ENCODE results near the gene CCNL2. TPM values are rescaled to one million over a fixed set of nuclear protein-coding genes. Genes with fewer than 3 reads are reported as not detected.

CCNL2 gene
- total and polyA plus RNA-seq, 2 of the 13 experiments (the other 11 are each of a cell fraction or from before 2014, with no cell fraction given): 105 to 340 TPM

DNA sequence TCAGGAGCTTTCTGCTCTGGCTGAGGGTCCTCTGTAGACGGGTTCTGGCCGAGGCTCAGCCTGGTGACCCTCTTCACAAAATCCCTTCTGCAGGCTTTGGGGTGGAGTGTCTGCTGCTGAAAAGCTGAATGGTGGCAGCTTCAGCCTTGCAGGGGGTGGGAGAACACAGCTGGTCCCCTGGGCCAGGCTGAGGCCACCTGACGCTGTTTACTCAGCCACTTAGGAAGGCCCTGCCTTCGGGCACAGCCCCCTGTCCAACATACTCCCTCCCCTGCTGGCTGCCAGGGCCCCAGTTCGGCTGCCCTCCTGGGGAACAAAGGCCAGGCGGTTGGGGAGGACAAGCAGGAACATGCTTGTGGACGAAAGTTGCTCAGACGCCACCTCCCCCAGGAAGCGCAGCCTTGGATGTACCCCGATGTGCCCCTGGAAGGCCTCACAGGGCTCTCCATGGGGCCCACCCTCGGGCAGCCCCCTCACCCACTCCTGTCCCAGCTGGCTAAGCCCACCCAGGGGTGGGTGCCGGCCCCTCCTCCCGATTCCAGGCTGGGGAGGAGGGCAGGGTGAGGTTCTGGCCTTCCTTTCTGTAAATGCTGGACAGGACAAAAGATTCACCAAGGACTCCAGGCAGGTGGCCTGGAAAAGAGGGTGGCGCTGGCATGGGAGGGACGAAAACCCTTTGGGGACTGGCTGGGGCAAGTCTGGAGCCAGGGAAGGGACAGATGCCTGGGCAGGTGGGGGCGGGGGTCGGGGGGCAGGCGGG, 22.2 kb upstream of the CCNL2 start, which contains the start of gene ANKRD65 (continued):
- TF ChIP-seq TRIM24 (CRISPR knock-in tag; IDR thresholded peaks at IDR 0.05) (no peak), FOXP1 (IDR thresholded peaks at IDR 0.05) (no peak), FOXP1 (CRISPR knock-in tag; IDR thresholded peaks at IDR 0.05) (no peak; the same call in 1 of the 2 replicates), ZNF121 (CRISPR knock-in tag; IDR thresholded peaks at IDR 0.05) (peak; percentile 36; the same call in 1 of the 2 replicates), NFE2L1 (CRISPR knock-in tag; IDR thresholded peaks at IDR 0.05; ENCODE audit: borderline replicate concordance) (0 out of 2 replicates have a peak, but pooled peaks have one; percentile 51), MAFG (CRISPR knock-in tag; IDR thresholded peaks at IDR 0.05) (no peak), SAP130 (CRISPR knock-in tag; IDR thresholded peaks at IDR 0.05; ENCODE audit: low read depth) (peak; percentile 86), RXRB (CRISPR knock-in tag; IDR thresholded peaks at IDR 0.05; ENCODE audit: borderline replicate concordance) (peak; percentile 41; the same call in 1 of the 2 replicates), NR2C2 (CRISPR knock-in tag; IDR thresholded peaks at IDR 0.05; ENCODE audit: borderline replicate concordance) (peak; percentile 36; the same call in 1 of the 2 replicates), ZNF678 (CRISPR knock-in tag; IDR thresholded peaks at IDR 0.05) (no peak), HOXA9 (CRISPR knock-in tag; IDR thresholded peaks at IDR 0.05; ENCODE audit: borderline replicate concordance) (no peak), ZNF10 (CRISPR knock-in tag; IDR thresholded peaks at IDR 0.05; ENCODE audit: borderline replicate concordance, low read depth) (no peak), EP300 (IDR thresholded peaks at IDR 0.05; ENCODE audit: low read depth in 2 of 2, low read length in 2 of 2) (peak in 1 of 2 experiments; percentile 33; a peak in 1 of 4 replicates), EP300 (CRISPR knock-in tag; IDR thresholded peaks at IDR 0.05; ENCODE audit: borderline replicate concordance) (no peak), ZNF501 (CRISPR knock-in tag; IDR thresholded peaks at IDR 0.05) (0 out of 2 replicates have a peak, but pooled peaks have one; percentile 14), ZSCAN25 (CRISPR knock-in tag; IDR thresholded peaks at IDR 0.05) (peak; percentile 66), CC2D1A (CRISPR knock-in tag; IDR thresholded peaks at IDR 0.05) (no peak)
- TF ChIP-seq, protein P1, sequence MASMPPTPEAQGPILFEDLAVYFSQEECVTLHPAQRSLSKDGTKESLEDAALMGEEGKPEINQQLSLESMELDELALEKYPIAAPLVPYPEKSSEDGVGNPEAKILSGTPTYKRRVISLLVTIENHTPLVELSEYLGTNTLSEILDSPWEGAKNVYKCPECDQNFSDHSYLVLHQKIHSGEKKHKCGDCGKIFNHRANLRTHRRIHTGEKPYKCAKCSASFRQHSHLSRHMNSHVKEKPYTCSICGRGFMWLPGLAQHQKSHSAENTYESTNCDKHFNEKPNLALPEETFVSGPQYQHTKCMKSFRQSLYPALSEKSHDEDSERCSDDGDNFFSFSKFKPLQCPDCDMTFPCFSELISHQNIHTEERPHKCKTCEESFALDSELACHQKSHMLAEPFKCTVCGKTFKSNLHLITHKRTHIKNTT (CRISPR knock-in tag; IDR thresholded peaks at IDR 0.05): no peak
- TF ChIP-seq, protein P2, sequence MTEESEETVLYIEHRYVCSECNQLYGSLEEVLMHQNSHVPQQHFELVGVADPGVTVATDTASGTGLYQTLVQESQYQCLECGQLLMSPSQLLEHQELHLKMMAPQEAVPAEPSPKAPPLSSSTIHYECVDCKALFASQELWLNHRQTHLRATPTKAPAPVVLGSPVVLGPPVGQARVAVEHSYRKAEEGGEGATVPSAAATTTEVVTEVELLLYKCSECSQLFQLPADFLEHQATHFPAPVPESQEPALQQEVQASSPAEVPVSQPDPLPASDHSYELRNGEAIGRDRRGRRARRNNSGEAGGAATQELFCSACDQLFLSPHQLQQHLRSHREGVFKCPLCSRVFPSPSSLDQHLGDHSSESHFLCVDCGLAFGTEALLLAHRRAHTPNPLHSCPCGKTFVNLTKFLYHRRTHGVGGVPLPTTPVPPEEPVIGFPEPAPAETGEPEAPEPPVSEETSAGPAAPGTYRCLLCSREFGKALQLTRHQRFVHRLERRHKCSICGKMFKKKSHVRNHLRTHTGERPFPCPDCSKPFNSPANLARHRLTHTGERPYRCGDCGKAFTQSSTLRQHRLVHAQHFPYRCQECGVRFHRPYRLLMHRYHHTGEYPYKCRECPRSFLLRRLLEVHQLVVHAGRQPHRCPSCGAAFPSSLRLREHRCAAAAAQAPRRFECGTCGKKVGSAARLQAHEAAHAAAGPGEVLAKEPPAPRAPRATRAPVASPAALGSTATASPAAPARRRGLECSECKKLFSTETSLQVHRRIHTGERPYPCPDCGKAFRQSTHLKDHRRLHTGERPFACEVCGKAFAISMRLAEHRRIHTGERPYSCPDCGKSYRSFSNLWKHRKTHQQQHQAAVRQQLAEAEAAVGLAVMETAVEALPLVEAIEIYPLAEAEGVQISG (CRISPR knock-in tag; IDR thresholded peaks at IDR 0.05): peak; percentile 70
- TF ChIP-seq, protein P3, sequence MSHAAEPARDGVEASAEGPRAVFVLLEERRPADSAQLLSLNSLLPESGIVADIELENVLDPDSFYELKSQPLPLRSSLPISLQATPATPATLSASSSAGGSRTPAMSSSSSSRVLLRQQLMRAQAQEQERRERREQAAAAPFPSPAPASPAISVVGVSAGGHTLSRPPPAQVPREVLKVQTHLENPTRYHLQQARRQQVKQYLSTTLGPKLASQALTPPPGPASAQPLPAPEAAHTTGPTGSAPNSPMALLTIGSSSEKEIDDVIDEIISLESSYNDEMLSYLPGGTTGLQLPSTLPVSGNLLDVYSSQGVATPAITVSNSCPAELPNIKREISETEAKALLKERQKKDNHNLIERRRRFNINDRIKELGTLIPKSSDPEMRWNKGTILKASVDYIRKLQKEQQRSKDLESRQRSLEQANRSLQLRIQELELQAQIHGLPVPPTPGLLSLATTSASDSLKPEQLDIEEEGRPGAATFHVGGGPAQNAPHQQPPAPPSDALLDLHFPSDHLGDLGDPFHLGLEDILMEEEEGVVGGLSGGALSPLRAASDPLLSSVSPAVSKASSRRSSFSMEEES (CRISPR knock-in tag; IDR thresholded peaks at IDR 0.05): peak; percentile 56; the same call in 1 of the 2 replicates
